ENCODE measurements around the gene DDT.
"Not testable (repeated sequence)": the region's sequence is repeated elsewhere in the genome, so short reads cannot be mapped to it uniquely, and the experiment has no call there.

The DDT gene

GRCh38 chr22:23974345-23974744 lies at the start of gene DDT:
TSS of gene DDT (minus strand) at chr22:23974441. CDS start at chr22:23974414, 27 bp downstream.
- H3K27me3 ChIP-seq; H3K27ac ChIP-seq; H3K4me3 ChIP-seq (ENCODE audit: low read depth in 1 of 2, low read length in 1 of 2); H3K4me1 ChIP-seq (ENCODE audit: control insufficient read depth in 1 of 2, insufficient read depth in 1 of 2, low read depth in 1 of 2, low read length in 1 of 2); H3K9me3 ChIP-seq: not testable (repeated sequence)
- peaks cover 27% of the 10 kb centered on the region for H3K36me3 ChIP-seq

GRCh38 chr22:24023204-24023789 lies 49.1 kb upstream of the DDT start:
- Histone ChIP-seq H3K36me3 (no peaks in the 10 kb centered on the region), H3K27ac (no peak overlapping the region), H3K4me3 (ENCODE audit: low read depth in 1 of 2, low read length in 1 of 2) (no peak overlapping the region), H3K9me3 (no peaks in the 10 kb centered on the region), H3K4me1 (ENCODE audit: control insufficient read depth in 1 of 2, insufficient read depth in 1 of 2, low read depth in 1 of 2, low read length in 1 of 2) (no peaks in the 10 kb centered on the region), H3K27me3 (no peaks in the 10 kb centered on the region)
- no peak for TF ChIP-seq CTCF (IDR thresholded peaks at IDR 0.05)

- TF ChIP-seq CTCF (IDR thresholded peaks at IDR 0.05), result no peak
- H3K36me3 ChIP-seq, result no peaks in the 10 kb centered on the region
- no peaks in the 10 kb centered on the region for H3K9me3 ChIP-seq
These were observed 47.1 kb upstream of the DDT start for GRCh38 chr22:24021304-24021703.

GRCh38 chr22:24016156-24016555 lies 41.9 kb upstream of the DDT start:
- H3K27ac ChIP-seq, result no peak overlapping the region
- no peak overlapping the region for H3K4me3 ChIP-seq (ENCODE audit: low read depth in 1 of 2, low read length in 1 of 2)

More at GRCh38 chr22:24021304-24021703, 47.1 kb upstream of the DDT start:
- no peak overlapping the region for H3K4me3 ChIP-seq (ENCODE audit: low read depth in 1 of 2, low read length in 1 of 2)
- no peaks in the 10 kb centered on the region for H3K27me3 ChIP-seq
- no peak overlapping the region for H3K27ac ChIP-seq
- no peaks in the 10 kb centered on the region for H3K4me1 ChIP-seq (ENCODE audit: control insufficient read depth in 1 of 2, insufficient read depth in 1 of 2, low read depth in 1 of 2, low read length in 1 of 2)

GRCh38 chr22:24011735-24012068 lies 37.5 kb upstream of the DDT start:
- Histone ChIP-seq H3K4me1 (ENCODE audit: control insufficient read depth in 1 of 2, insufficient read depth in 1 of 2, low read depth in 1 of 2, low read length in 1 of 2) (peaks cover 9 to 11% of the 10 kb centered on the region in 2 experiments), H3K4me3 (ENCODE audit: low read depth in 1 of 2, low read length in 1 of 2) (peak overlapping the region; percentile 64 to 74), H3K9me3 (no peaks in the 10 kb centered on the region), H3K36me3 (no peaks in the 10 kb centered on the region), H3K27ac (peak overlapping the region; percentile 44), H3K27me3 (no peaks in the 10 kb centered on the region)
- TF ChIP-seq CTCF (IDR thresholded peaks at IDR 0.05), result no peak

More at GRCh38 chr22:24016156-24016555, 41.9 kb upstream of the DDT start:
- Histone ChIP-seq H3K36me3 (no peaks in the 10 kb centered on the region), H3K4me1 (ENCODE audit: control insufficient read depth in 1 of 2, insufficient read depth in 1 of 2, low read depth in 1 of 2, low read length in 1 of 2) (peaks cover 6 to 9% of the 10 kb centered on the region in 2 experiments), H3K9me3 (no peaks in the 10 kb centered on the region), H3K27me3 (no peaks in the 10 kb centered on the region)
- no peak for TF ChIP-seq CTCF (IDR thresholded peaks at IDR 0.05)

GRCh38 chr22:24010018-24010391 lies 35.8 kb upstream of the DDT start:
- Histone ChIP-seq H3K9me3 (no peaks in the 10 kb centered on the region), H3K4me1 (ENCODE audit: control insufficient read depth in 1 of 2, insufficient read depth in 1 of 2, low read depth in 1 of 2, low read length in 1 of 2) (peaks cover 9 to 11% of the 10 kb centered on the region in 2 experiments), H3K36me3 (no peaks in the 10 kb centered on the region), H3K4me3 (ENCODE audit: low read depth in 1 of 2, low read length in 1 of 2) (no peak overlapping the region), H3K27me3 (no peaks in the 10 kb centered on the region), H3K27ac (no peak overlapping the region)
- TF ChIP-seq CTCF (IDR thresholded peaks at IDR 0.05), result no peak
